ENCODE measurements around the gene PTTG1IP.

PTTG1IP gene

DNA sequence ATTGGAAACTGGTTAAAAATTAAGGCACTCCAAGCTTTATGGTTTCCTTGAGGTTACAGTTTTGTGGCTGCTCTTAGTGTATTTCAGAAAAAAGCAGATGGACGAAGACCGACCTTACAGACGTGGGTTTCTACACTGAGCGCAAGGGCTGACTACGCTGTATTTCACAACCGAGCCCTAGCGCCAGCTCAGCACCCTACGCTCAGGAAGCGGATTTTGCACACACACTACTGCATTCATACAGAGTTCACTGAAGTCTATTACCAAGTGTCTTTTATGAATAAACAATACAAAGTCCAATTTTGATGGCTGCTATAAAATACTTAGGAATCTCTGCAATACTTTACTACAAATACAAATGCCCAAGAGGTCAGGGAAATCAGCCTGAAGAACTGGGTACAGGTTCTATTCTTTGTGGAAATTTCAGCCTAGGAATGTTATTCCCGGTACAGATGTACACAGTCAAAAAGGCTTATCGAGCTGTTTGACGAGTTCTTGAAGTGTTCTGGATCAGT is 23.8 kb downstream of the PTTG1IP start:
- Histone ChIP-seq H3K14ac (ENCODE audit: low read length in 2 of 2) (no peak overlapping the region), H3K9me3 (ENCODE audit: control insufficient read depth, low read length) (no peaks in the 10 kb centered on the region), H2BK5ac (ENCODE audit: low read depth, low read length, poor library complexity, severe bottlenecking) (no peak overlapping the region), H3K4me2 (ENCODE audit: low read length, poor library complexity, severe bottlenecking) (no peak overlapping the region), H3K36me3 (ENCODE audit: control insufficient read depth in 1 of 2, insufficient read depth in 2 of 2, low read depth in 1 of 2, low read length in 2 of 2) (peaks cover 60 to 70% of the 10 kb centered on the region in 2 experiments), H2AK5ac (ENCODE audit: low read length, severe bottlenecking) (no peak overlapping the region), H3K9ac (ENCODE audit: low read length) (no peak overlapping the region), H2AFZ (ENCODE audit: low read depth, low read length) (no peak overlapping the region), H3K27ac (ENCODE audit: low read length, poor library complexity, severe bottlenecking) (no peak overlapping the region), H3K4ac (ENCODE audit: low read depth in 1 of 2, low read length in 2 of 2) (no peak overlapping the region), H3K4me1 (ENCODE audit: control insufficient read depth, insufficient read depth, low read depth, low read length) (peaks cover 18% of the 10 kb centered on the region), H2BK120ac (ENCODE audit: low read depth, low read length) (no peak overlapping the region), H3K18ac (ENCODE audit: low read depth in 1 of 2, low read length in 2 of 2) (no peak overlapping the region), H3K23ac (ENCODE audit: low read length in 2 of 2) (peak overlapping the region in 1 of 2 experiments; percentile 27), H3K27me3 (ENCODE audit: control insufficient read depth in 1 of 2, insufficient read depth in 1 of 2, low read length in 2 of 2) (peaks cover under 1% of the 10 kb centered on the region in 2 experiments), H3K79me1 (replicated peaks; ENCODE audit: low read length, poor library complexity, severe bottlenecking) (peaks cover 40% of the 10 kb centered on the region), H2BK15ac (ENCODE audit: low read depth, poor library complexity, severe bottlenecking) (no peak overlapping the region), H4K8ac (ENCODE audit: low read length) (no peak overlapping the region), H4K91ac (ENCODE audit: low read length) (no peak overlapping the region), H3K4me3 (ENCODE audit: insufficient read depth in 1 of 2, low read depth in 1 of 2, low read length in 2 of 2) (no peak overlapping the region), H2BK12ac (ENCODE audit: low read length in 2 of 2) (no peak overlapping the region)
- no peak for DNase-seq
- WGBS, result 99% methylated on average over 12 of the region's 12 CpGs

GRCh38 chr21:44848821-44849521 is 24.5 kb downstream of the PTTG1IP start:
- no peak overlapping the region for H3K4me3 ChIP-seq (ENCODE audit: insufficient read depth in 1 of 2, low read depth in 1 of 2, low read length in 2 of 2)
- H2BK15ac ChIP-seq (ENCODE audit: low read depth, poor library complexity, severe bottlenecking), result no peak overlapping the region
- no peak overlapping the region for H3K4me2 ChIP-seq (ENCODE audit: low read length, poor library complexity, severe bottlenecking)
- peaks cover 6% of the 10 kb centered on the region in 2 experiments for H3K27me3 ChIP-seq (ENCODE audit: control insufficient read depth in 1 of 2, insufficient read depth in 1 of 2, low read length in 2 of 2)
- peak overlapping the region; percentile 56 for H4K91ac ChIP-seq (ENCODE audit: low read length)
- no peak overlapping the region for H2BK5ac ChIP-seq (ENCODE audit: low read depth, low read length, poor library complexity, severe bottlenecking)
- no peak overlapping the region for H3K18ac ChIP-seq (ENCODE audit: low read depth in 1 of 2, low read length in 2 of 2)
- H3K23ac ChIP-seq (ENCODE audit: low read length in 2 of 2), result peak overlapping the region in 1 of 2 experiments; percentile 27
- no peak overlapping the region for H4K8ac ChIP-seq (ENCODE audit: low read length)
- no peaks in the 10 kb centered on the region for H3K9me3 ChIP-seq (ENCODE audit: control insufficient read depth, low read length)
- no peak overlapping the region for H3K4ac ChIP-seq (ENCODE audit: low read depth in 1 of 2, low read length in 2 of 2)
- H2BK120ac ChIP-seq (ENCODE audit: low read depth, low read length), result no peak overlapping the region
- peaks cover 34% of the 10 kb centered on the region for H3K79me1 ChIP-seq (replicated peaks; ENCODE audit: low read length, poor library complexity, severe bottlenecking)
- no peak overlapping the region for H2AK5ac ChIP-seq (ENCODE audit: low read length, severe bottlenecking)
- WGBS, result 99% methylated on average over 36 of the region's 36 CpGs
- no peak overlapping the region for H3K9ac ChIP-seq (ENCODE audit: low read length)
- H3K4me1 ChIP-seq (ENCODE audit: control insufficient read depth, insufficient read depth, low read depth, low read length), result peaks cover 18% of the 10 kb centered on the region
- peaks cover 53 to 63% of the 10 kb centered on the region in 2 experiments for H3K36me3 ChIP-seq (ENCODE audit: control insufficient read depth in 1 of 2, insufficient read depth in 2 of 2, low read depth in 1 of 2, low read length in 2 of 2)
- no peak overlapping the region for H3K27ac ChIP-seq (ENCODE audit: low read length, poor library complexity, severe bottlenecking)
- H3K14ac ChIP-seq (ENCODE audit: low read length in 2 of 2), result no peak overlapping the region
- DNase-seq, result no peak
- no peak overlapping the region for H2AFZ ChIP-seq (ENCODE audit: low read depth, low read length)
- H2BK12ac ChIP-seq (ENCODE audit: low read length in 2 of 2), result peak overlapping the region in 1 of 2 experiments; percentile 3

DNA sequence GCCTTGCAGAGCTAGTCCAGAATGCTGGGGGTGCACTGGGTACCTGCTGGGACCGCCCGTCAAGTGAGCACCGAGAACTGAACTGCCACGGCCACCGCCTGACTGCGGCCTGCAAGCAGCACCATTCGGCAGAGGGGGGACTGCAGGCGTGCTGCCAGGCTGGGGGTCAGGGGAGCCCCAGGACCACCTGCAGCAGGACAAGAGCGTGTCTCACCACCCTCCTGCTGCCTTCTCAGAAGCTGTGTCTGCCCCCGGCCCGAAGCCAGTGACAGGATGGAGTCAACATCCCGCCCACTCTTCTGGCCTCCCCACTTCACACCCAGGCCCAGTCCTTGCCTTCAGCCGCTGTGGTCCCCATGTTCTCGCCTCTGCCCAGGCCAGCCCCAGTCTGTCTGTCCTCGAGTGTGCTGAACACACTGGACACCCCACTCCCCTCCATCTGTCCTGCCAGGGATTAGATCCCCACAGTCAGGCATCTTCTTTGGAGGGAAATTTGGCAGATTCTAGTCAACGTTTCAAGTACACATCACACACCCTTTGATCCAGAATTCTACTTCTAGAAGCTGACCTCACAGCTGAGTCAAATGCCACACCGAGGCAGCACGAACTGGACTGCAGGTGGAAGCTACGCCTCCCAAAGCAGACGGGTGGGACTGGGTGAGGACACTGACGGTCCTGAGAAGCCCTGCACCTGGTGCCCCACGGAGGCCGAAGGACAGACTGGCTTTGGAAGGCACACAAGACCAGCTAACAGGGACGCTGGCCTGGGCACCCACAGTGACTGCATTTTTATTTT is 26.0 kb downstream of the PTTG1IP start:
- no peak overlapping the region for H2BK5ac ChIP-seq (ENCODE audit: low read depth, low read length, poor library complexity, severe bottlenecking)
- no peak overlapping the region for H2BK120ac ChIP-seq (ENCODE audit: low read depth, low read length)
- DNase-seq, result no peak
- H4K91ac ChIP-seq (ENCODE audit: low read length), result no peak overlapping the region
- H2BK15ac ChIP-seq (ENCODE audit: low read depth, poor library complexity, severe bottlenecking), result no peak overlapping the region
- H3K9me3 ChIP-seq (ENCODE audit: control insufficient read depth, low read length), result no peaks in the 10 kb centered on the region
- H3K4me3 ChIP-seq (ENCODE audit: insufficient read depth in 1 of 2, low read depth in 1 of 2, low read length in 2 of 2), result no peak overlapping the region
- no peak overlapping the region for H3K9ac ChIP-seq (ENCODE audit: low read length)
- no peak overlapping the region for H3K4me2 ChIP-seq (ENCODE audit: low read length, poor library complexity, severe bottlenecking)
- no peak overlapping the region for H3K4ac ChIP-seq (ENCODE audit: low read depth in 1 of 2, low read length in 2 of 2)
- no peak overlapping the region for H2AK5ac ChIP-seq (ENCODE audit: low read length, severe bottlenecking)
- H3K79me1 ChIP-seq (replicated peaks; ENCODE audit: low read length, poor library complexity, severe bottlenecking), result peaks cover 27% of the 10 kb centered on the region
- H3K23ac ChIP-seq (ENCODE audit: low read length in 2 of 2), result peak overlapping the region in 1 of 2 experiments; percentile 49
- H2AFZ ChIP-seq (ENCODE audit: low read depth, low read length), result no peak overlapping the region
- no peak overlapping the region for H3K27ac ChIP-seq (ENCODE audit: low read length, poor library complexity, severe bottlenecking)
- 93% methylated on average over 24 of the region's 24 CpGs for WGBS
- peak overlapping the region; percentile 35 for H4K8ac ChIP-seq (ENCODE audit: low read length)
- H2BK12ac ChIP-seq (ENCODE audit: low read length in 2 of 2), result peak overlapping the region in 1 of 2 experiments; percentile 18
- no peak overlapping the region for H3K14ac ChIP-seq (ENCODE audit: low read length in 2 of 2)
- H3K36me3 ChIP-seq (ENCODE audit: control insufficient read depth in 1 of 2, insufficient read depth in 2 of 2, low read depth in 1 of 2, low read length in 2 of 2), result peaks cover 41 to 52% of the 10 kb centered on the region in 2 experiments
- peaks cover 18% of the 10 kb centered on the region for H3K4me1 ChIP-seq (ENCODE audit: control insufficient read depth, insufficient read depth, low read depth, low read length)
- peaks cover 15 to 19% of the 10 kb centered on the region in 2 experiments for H3K27me3 ChIP-seq (ENCODE audit: control insufficient read depth in 1 of 2, insufficient read depth in 1 of 2, low read length in 2 of 2)
- no peak overlapping the region for H3K18ac ChIP-seq (ENCODE audit: low read depth in 1 of 2, low read length in 2 of 2)
